NCI-H510A (cell line): ENCODE results near the gene LIPI.
"Not testable (repeated sequence)": the region's sequence is repeated elsewhere in the genome, so short reads cannot be mapped to it uniquely, and the experiment has no call there.

ENCODE experiments used
- DNase-seq: peaks from one replicate; lab custom pipeline; 2025; lab: John Stamatoyannopoulos, UW

LIPI gene

GRCh38 chr21:14072761-14073535, 137.8 kb downstream of the LIPI start:
- DNase-seq = no peak

GRCh38 chr21:14071902-14072734, 138.6 kb downstream of the LIPI start:
- DNase-seq = no peak

- no peak for DNase-seq
Observed at GRCh38 chr21:14070968-14071367, 139.8 kb downstream of the LIPI start.

GRCh38 chr21:14070049-14070893, 140.5 kb downstream of the LIPI start:
- no peak for DNase-seq

- DNase-seq = no peak
Observed at GRCh38 chr21:14064296-14064645, 146.5 kb downstream of the LIPI start.

GRCh38 chr21:14063620-14064295, 147.0 kb downstream of the LIPI start:
- DNase-seq = not testable (repeated sequence)

GRCh38 chr21:14062684-14063083, 148.1 kb downstream of the LIPI start:
- DNase-seq = not testable (repeated sequence)

GRCh38 chr21:14061820-14062219, 148.9 kb downstream of the LIPI start:
- not testable (repeated sequence) for DNase-seq

- DNase-seq = not testable (repeated sequence)
Observed at GRCh38 chr21:14058995-14059627, 151.6 kb downstream of the LIPI start.
